OCI-M2 (cell line): Measurements from ENCODE around the gene CDC23.
"Not testable (repeated sequence)": the region's sequence is repeated elsewhere in the genome, so short reads cannot be mapped to it uniquely, and the experiment has no call there.

Experiments
- DNase-seq: peaks from one replicate; lab custom pipeline; 2025; ENCODE audit not compliant: unreplicated experiment; lab: John Stamatoyannopoulos, UW

CDC23 gene

GRCh38 chr5:138148811-138149210 is 64.3 kb downstream of the CDC23 start:
- DNase-seq = no peak

GRCh38 chr5:138143578-138143977 is 69.5 kb downstream of the CDC23 start:
- DNase-seq = not testable (repeated sequence)

DNA sequence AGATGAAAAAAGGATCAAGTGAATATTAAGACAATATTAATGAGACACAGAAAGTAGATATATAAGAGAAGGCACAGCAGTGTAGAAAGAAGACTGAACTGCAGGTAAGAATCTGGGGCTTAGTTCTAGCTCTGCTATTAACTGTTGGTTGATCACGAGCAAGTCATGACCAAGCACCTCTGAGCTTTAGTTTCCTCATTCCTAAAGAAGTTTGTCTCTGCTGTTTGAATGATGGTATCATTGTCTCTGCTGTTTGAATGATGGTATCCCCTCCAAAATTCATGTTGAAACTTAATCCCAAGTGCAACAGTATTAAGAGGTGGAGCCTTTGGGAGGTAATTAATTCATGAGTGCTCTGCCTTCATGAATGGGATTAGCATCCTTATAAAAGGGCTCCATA is 71.4 kb downstream of the CDC23 start:
- DNase-seq = no peak

GRCh38 chr5:138140268-138140667 is 72.9 kb downstream of the CDC23 start:
- no peak for DNase-seq

- DNase-seq = no peak
These were observed 73.4 kb downstream of the CDC23 start for GRCh38 chr5:138139781-138140090.

GRCh38 chr5:138138949-138139780 is 74.0 kb downstream of the CDC23 start, which contains the start of gene NME5:
TSS of gene NME5 (minus strand) at chr5:138139428. CDS start at chr5:138138780, 648 bp downstream.
- no peak for DNase-seq
